AG04450 (cell line): ENCODE data around the gene STRIP2. TPM values are rescaled to one million over a fixed set of nuclear protein-coding genes. Genes with fewer than 3 reads are reported as not detected.

Experiments used
- CTCF ChIA-PET: fragments of 300-600, 350-600 bp; formaldehyde crosslinking; extraction: SDS; loops from one replicate; lab custom pipeline; 2022; ENCODE audit warnings: antibody characterized with exemption, inconsistent platforms; lab: Charles Lee
- POLR2A ChIA-PET: fragments of 350-600 bp; formaldehyde crosslinking; extraction: SDS; loops from one replicate; lab custom pipeline; 2021; ENCODE audit warnings: antibody characterized with exemption, inconsistent platforms; lab: Yijun Ruan, JAX
- DNase-seq: peaks from one replicate; pipeline ENCODE4 v3.0.0-alpha.2; 2011; ENCODE audit warnings: low read depth, low spot score
- H3K27ac ChIP-seq: one replicate; pipeline ENCODE4 v1.5.1; 2012; ENCODE audit warnings: low read depth, low read length, control low read depth
- H3K27me3 ChIP-seq: one replicate; pipeline ENCODE4 v1.6.0; 2012; ENCODE audit warnings: low read length; ENCODE audit not compliant: control insufficient read depth, insufficient read depth
- H3K4me3 ChIP-seq: 2 replicates; pipeline ENCODE4 v1.5.1; 2011; ENCODE audit warnings: mild to moderate bottlenecking, low read depth, low read length, control low read depth
- H3K9me3 ChIP-seq: 2 replicates; pipeline ENCODE4 v1.5.1; 2012; ENCODE audit warnings: low read length; ENCODE audit not compliant: control insufficient read depth, insufficient read depth
- polyA plus RNA-seq: library from polyadenylated mRNA; depleted of rRNA; stranded (reverse); fragments of >200 nt; gene quantifications from 2 replicates; pipeline ENCODE4 v1.2.3, GENCODE V29; 2011
- TF ChIP-seq, protein P1 (sequence below): IDR thresholded peaks from 2 replicates; pipeline ENCODE4 v1.5.1; 2011; ENCODE audit warnings: low read depth, low read length, control low read depth, inconsistent platforms

STRIP2 gene
- polyA plus RNA-seq, 1 experiment: 1.7 TPM

DNA sequence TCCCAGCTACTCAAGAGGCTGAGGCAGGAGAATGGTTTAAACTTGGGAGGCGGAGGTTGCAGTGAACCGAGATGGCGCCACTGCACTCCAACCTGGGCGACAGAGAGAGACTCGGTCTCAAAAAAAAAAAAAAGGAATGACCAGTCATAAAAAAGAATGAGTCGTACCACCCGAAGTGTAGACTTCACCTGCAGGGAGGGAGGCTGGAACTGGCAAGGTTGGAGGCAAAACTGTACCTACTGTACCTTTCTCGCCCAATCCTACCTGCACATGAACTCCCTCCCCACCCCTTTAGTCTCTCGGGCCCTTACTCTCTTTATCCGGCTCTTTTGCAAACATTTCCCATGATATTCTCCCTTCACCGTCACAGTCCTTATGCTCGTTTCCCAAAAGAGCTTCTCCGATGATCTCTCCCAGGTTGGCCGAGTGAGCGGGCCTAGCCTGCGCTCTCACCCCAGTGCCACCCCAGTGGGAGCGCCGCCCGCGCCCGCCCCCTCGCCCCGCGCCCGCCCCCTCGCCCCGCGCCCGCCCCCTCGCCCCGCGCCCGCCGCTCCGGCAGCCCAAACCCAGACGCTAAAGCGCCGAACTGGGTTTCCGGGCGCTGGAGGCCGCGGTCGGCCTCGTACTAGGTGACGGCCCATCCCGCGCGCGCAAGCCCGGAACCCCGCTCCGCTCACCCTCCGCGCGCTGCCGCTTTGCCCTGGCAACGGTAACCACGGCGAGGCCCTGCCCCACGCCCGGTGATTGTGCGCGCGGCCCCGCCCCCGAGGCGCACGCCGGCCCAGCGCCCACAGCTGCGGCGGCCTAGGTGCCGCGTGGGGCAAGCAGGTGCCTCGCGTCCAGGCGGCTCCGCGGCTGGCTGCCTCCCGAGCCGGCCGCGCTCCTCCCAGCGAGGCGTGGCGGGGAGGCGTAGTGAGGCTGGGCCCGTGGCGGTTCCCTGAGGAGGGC lies 67.8 kb downstream of the STRIP2 start, which contains the start of gene SMKR1:
TSS of gene SMKR1 (plus strand) at position 772 of the 948 bp plus-strand sequence. CDS start 294 bp downstream, outside the sequence.
- CTCF ChIA-PET: interaction anchor here (0.7 to 1.4 kb wide), 2 partner anchors 73 to 283 kb away, joined by 3 read pairs; no protein-coding TSS in a partner anchor
- no peak within 1 kb of the TSS for H3K27ac ChIP-seq
- no peaks in the 10 kb centered on the region for H3K9me3 ChIP-seq
- peak; percentile 4 for DNase-seq
- POLR2A ChIA-PET: no interaction called here
- peaks cover 23% of the 10 kb centered on the region for H3K27me3 ChIP-seq
- TF ChIP-seq, protein P1, sequence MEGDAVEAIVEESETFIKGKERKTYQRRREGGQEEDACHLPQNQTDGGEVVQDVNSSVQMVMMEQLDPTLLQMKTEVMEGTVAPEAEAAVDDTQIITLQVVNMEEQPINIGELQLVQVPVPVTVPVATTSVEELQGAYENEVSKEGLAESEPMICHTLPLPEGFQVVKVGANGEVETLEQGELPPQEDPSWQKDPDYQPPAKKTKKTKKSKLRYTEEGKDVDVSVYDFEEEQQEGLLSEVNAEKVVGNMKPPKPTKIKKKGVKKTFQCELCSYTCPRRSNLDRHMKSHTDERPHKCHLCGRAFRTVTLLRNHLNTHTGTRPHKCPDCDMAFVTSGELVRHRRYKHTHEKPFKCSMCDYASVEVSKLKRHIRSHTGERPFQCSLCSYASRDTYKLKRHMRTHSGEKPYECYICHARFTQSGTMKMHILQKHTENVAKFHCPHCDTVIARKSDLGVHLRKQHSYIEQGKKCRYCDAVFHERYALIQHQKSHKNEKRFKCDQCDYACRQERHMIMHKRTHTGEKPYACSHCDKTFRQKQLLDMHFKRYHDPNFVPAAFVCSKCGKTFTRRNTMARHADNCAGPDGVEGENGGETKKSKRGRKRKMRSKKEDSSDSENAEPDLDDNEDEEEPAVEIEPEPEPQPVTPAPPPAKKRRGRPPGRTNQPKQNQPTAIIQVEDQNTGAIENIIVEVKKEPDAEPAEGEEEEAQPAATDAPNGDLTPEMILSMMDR: no peak
- peak within 1 kb of the TSS; percentile 58 for H3K4me3 ChIP-seq

DNA sequence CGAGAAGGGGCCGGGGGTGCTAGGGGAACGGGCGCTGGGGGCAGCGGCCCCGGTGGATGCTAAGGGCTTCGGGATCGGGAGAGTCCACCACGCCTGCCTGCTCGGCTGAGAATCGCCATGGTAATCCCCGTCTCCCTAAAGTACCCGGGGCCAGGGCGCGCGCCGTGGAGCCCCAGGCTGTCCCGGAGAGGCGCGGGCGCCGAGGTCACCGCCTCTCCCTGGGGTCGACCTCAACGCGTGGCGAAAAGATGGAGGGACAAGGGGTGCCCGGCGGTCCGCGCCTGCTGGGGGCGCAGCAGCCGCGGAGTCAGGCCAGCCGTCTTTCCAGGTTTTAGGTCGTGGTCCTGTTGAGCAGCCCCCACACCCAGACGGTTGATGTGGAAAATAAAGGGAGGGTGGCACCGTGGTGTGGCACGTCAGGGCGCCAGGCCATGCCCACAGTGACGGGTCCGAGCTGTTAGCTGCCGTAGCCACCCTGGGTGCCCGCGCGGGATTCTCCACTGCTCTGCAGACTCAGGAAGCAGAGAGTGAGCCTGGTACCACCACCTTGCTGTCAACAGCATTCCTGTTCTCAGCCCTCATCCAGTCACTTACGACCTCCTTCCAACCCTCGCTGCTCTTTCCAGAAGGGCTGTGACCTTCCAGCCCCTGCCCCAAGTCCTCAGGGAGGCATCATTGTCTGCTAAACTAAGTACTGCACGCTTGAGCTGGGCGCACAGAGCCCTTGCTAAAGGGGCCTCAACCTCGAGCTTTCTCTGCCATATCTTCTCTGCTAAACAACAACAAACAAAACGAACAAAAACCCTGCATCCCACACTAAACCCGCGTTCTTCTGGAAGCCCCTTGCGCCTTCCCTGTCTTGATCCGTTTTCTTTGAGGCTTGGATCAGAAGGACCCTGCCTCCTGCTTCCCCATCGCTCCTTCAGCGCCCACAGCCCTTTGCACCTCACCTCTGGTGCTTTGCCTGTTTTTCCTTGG lies 68.8 kb downstream of the STRIP2 start:
- CTCF ChIA-PET: no interaction called here
- H3K9me3 ChIP-seq: no peaks in the 10 kb centered on the region

DNA sequence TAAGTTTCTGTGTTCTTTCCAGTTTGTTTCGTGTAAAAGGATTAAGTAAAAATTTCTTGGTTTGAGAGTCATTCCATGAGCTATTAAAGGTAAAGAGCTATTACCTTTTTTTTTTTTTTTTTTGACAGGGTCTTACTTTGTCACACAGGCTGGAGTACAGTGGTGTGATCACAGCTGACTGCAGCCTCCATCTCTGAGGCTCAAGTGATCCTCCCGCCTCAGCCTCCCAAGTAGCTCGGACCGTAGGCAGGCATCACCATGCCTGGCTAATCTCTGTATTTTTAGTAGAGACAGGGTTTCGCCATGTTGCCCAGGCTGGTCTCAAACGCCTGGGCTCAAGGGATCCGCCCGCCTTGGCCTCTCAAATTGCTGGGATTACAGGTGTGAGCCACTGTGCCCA lies 69.5 kb downstream of the STRIP2 start:
- Histone ChIP-seq H3K9me3 (no peaks in the 10 kb centered on the region), H3K27me3 (peaks cover 21% of the 10 kb centered on the region), H3K4me3 (no peak overlapping the region), H3K27ac (no peak overlapping the region)
- ChIA-PET CTCF (no interaction called here), POLR2A (no interaction called here)
- DNase-seq: no peak
- TF ChIP-seq, protein P1: no peak

More for the DNA sequence above, 68.8 kb downstream of the STRIP2 start:
- H3K27me3 ChIP-seq: peaks cover 23% of the 10 kb centered on the region
- peak overlapping the region; percentile 58 for H3K4me3 ChIP-seq
- POLR2A ChIA-PET: no interaction called here
- TF ChIP-seq, protein P1: no peak
- H3K27ac ChIP-seq: no peak overlapping the region
- no peak for DNase-seq

DNA sequence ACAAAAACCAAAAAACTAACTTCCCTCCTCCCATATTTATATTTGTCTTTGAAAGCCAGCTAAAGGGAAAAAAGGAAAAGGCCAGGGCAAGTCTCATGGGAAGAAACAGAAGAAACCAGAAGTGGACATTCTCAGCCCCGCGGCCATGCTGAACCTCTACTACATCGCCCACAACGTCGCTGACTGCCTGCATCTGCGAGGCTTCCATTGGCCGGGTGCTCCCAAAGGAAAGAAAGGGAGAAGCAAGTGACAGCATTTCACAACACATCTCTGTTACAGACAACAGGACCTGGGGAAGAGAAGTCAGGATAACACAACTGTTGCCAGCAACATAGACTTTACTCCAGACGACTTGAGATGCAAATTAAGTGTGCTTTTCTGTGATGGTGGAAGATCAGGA lies 78.0 kb downstream of the STRIP2 start:
- ChIA-PET CTCF (no interaction called here), POLR2A (interaction anchor here (0.5 to 0.7 kb wide), 2 partner anchors 14 to 135 kb away, joined by 3 read pairs; no protein-coding TSS in a partner anchor)
- TF ChIP-seq, protein P1: no peak
- H3K9me3 ChIP-seq: no peaks in the 10 kb centered on the region
- peaks cover 15% of the 10 kb centered on the region for H3K27me3 ChIP-seq
- H3K4me3 ChIP-seq: no peak overlapping the region
- H3K27ac ChIP-seq: no peak overlapping the region
- DNase-seq: no peak
